Gastrocnemius medialis (tissue), 4 donors: ENCODE measurements around the gene MCFD2.

Source experiments
- CTCF ChIP-seq, 5 experiments: fragments of 450-650 bp in 3 of 5; fragments of 200-600 bp in 2 of 5; sonication (generic) in 2 of 5; IDR thresholded peaks in 4 of 5; conservative IDR thresholded peaks in 1 of 5; 1 replicate in 4 of 5; 2 replicates in 1 of 5; pipeline ENCODE4 v1.5.1; 2016 to 2019; ENCODE audit warnings: antibody characterized with exemption in 5 of 5, mild to moderate bottlenecking in 3 of 5, moderate library complexity in 3 of 5
- POLR2A ChIP-seq, 2 donors: fragments of 450-650 bp; IDR thresholded peaks; one replicate each; pipeline ENCODE4 v1.6.1; 2017; ENCODE audit warnings: antibody characterized with exemption in 2 of 2, mild to moderate bottlenecking in 2 of 2, moderate library complexity in 2 of 2

DNA sequence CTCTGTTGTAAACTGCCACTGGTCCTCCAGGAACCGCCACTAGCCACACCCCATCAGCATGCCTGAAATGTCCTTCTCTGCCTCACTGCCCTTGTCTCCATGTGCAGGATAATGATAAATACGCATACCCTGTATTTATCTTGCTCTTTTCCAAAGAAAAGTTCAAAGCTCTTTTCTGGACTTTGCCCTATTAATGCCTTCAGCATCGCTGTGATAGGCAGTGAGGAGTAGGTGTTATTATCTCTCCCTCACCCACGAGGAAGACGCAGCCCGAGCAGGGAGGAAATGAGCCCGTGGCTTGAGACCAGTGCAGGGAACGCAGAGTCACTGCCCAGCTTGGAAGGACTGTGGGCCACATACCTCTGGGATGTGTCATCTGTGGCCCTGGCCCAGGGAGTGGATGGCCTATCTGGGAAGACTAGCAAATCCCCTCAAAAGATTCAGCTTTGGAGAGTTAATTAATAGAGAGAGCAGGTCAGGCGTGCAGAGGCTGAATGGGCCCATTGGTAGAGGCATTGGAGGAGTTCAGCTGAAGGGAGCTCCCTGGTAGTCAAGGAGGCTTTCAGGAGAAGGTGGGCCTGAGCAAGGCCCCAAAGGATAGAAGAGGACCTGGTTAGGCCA is 39.5 kb upstream of the MCFD2 start:
- TF ChIP-seq CTCF (IDR thresholded peaks at IDR 0.05 in 4 of 5, conservative IDR thresholded peaks at IDR 0.05 in 1 of 5) = no peak
- no peak for TF ChIP-seq POLR2A (IDR thresholded peaks at IDR 0.05)
